Mucosa of descending colon (tissue), 3 donors: ENCODE measurements around the gene NEUROD1. TPM values are rescaled to one million over a fixed set of nuclear protein-coding genes. Genes with fewer than 3 reads are reported as not detected.
A peak's percentile ranks its signal among the peaks of the same experiment; 100 is the strongest.

Experiments used
- ATAC-seq: fragments of 200-7000 bp; cut with Tn5 transposase; one replicate; pipeline ENCODE4 v1.9.1; 2020; ENCODE audit warnings: mild to moderate bottlenecking, moderate library complexity
- DNase-seq, 3 donors: peaks; one replicate each; pipeline ENCODE4 v3.0.0-alpha.2; 2020
- H3K36me3 ChIP-seq: fragments of 200-600 bp; one replicate; pipeline ENCODE4 v1.8.0; 2021; ENCODE audit warnings: low read depth, mild to moderate bottlenecking
- H3K4me1 ChIP-seq: fragments of 200-600 bp; one replicate; pipeline ENCODE4 v1.8.0; 2021; ENCODE audit warnings: low read depth, mild to moderate bottlenecking
- H3K4me3 ChIP-seq: fragments of 200-600 bp; one replicate; pipeline ENCODE4 v1.8.0; 2021; ENCODE audit warnings: mild to moderate bottlenecking
- H3K9me3 ChIP-seq: fragments of 200-600 bp; one replicate; pipeline ENCODE4 v1.8.0; 2021; ENCODE audit warnings: mild to moderate bottlenecking
- intact Hi-C, 2 donors: fragments of 100-400 bp; cut with DNase I in 1 of 2; cut with micrococcal nuclease in 1 of 2; formaldehyde crosslinking; loops; one replicate each; pipeline versions ENCODE4 v1.11.0 to v1.11.1; 2022; cut with DNase I, micrococcal nuclease
- total RNA-seq, 3 donors: library from RNA; stranded (reverse); fragmentation: NEBNext Ultra II Directional in 2 of 3; extraction: Animal tissue kit (Norgen Biotek cat#: 25700) in 2 of 3; gene quantifications; one replicate each; pipeline versions ENCODE4 v1.2.1 to v1.2.4, GENCODE V29; 2021 to 2023
- TF ChIP-seq, protein P1 (sequence below): fragments of 200-600 bp; IDR thresholded peaks from one replicate; pipeline ENCODE4 v1.8.0; 2022; ENCODE audit warnings: antibody characterized with exemption, mild to moderate bottlenecking
- donor health status: DM: no; HTN: no; CAD: no; lungs with moderate emphysema.
- donor health status: DM: no; HTN: no; CAD: no.
- donor health status: DM: no; HTN: yes; CAD: no.

NEUROD1 gene
- total RNA-seq, 3 donors from 2014 or later: 0.51 to 2.5 (median 1.5) TPM

DNA sequence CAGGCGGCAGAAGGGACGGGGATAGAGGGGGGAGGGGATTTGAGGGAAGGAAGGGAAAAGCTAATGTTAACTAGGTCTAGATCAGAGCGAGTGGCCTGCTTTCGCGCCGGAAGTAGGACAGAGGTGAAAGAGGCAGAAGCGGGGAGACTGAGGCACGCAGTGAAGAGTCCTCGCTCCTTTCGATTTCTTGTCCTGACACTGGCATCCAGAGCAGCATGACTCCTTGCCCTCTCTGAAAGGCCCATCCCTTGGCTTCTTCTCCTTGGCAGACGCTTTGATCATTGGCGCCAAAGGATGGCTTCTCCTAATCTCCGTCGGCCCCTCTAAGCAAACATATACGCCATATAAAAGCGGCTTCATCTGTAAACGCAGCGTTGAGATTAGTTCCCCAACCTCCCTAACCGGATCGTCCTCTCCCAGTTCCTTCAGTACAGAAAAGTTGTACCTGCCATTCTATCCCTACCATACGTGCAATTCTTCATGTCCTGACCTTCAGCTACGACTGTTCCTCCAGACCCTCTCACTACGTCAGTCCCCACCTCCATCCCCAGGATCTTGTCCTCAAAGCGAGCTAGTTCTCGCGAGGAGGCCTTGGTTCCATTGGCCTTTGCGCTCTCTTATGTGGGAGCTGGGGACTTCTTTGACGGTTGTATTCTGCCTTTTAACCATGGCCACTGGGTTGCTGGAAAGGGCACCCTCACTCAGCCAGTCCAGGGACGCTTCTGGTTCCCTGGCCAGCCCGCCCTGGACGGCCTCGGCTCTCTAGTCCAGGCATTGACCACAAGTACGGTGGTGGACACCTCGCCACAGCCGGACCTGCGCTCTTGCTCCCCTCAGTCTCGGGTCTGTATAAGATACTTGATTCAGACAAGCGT is 857 bp upstream of the NEUROD1 start:
- H3K36me3 ChIP-seq: no peaks in the 10 kb centered on the region
- DNase-seq: no peak
- intact Hi-C loops: no loop called here
- H3K4me3 ChIP-seq: no peak overlapping the region
- TF ChIP-seq, protein P1, sequence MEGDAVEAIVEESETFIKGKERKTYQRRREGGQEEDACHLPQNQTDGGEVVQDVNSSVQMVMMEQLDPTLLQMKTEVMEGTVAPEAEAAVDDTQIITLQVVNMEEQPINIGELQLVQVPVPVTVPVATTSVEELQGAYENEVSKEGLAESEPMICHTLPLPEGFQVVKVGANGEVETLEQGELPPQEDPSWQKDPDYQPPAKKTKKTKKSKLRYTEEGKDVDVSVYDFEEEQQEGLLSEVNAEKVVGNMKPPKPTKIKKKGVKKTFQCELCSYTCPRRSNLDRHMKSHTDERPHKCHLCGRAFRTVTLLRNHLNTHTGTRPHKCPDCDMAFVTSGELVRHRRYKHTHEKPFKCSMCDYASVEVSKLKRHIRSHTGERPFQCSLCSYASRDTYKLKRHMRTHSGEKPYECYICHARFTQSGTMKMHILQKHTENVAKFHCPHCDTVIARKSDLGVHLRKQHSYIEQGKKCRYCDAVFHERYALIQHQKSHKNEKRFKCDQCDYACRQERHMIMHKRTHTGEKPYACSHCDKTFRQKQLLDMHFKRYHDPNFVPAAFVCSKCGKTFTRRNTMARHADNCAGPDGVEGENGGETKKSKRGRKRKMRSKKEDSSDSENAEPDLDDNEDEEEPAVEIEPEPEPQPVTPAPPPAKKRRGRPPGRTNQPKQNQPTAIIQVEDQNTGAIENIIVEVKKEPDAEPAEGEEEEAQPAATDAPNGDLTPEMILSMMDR: no peak
- no peak for ATAC-seq
- H3K4me1 ChIP-seq: peaks cover 8% of the 10 kb centered on the region
- no peaks in the 10 kb centered on the region for H3K9me3 ChIP-seq

DNA sequence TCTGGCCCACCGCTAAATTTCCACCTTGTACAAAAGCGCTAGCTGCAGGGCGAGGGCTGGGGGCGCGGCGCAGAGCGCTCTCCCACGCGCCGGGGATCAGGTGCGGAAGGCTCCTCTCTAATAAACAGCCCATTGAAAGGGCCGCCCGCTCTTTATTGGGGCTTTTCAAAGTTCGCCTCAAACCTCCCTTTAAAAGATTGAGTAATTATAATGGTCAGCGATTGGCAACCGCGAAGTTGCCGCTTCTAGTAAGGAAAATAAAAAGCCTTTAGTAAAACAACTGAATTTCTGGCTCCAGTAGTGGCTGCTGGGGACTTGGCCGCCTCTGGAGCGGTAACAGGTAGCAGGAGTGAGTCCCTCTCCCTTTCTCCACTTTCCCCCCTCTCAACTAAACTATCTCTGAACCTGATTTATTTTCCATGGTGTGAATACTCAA is 755 bp downstream of the NEUROD1 start:
- H3K4me3 ChIP-seq: no peak overlapping the region
- DNase-seq (no peak), ATAC-seq (no peak)
- intact Hi-C loops: no loop called here
- H3K36me3 ChIP-seq: no peaks in the 10 kb centered on the region
- H3K4me1 ChIP-seq: peaks cover 8% of the 10 kb centered on the region
- TF ChIP-seq, protein P1: no peak
- no peaks in the 10 kb centered on the region for H3K9me3 ChIP-seq

DNA sequence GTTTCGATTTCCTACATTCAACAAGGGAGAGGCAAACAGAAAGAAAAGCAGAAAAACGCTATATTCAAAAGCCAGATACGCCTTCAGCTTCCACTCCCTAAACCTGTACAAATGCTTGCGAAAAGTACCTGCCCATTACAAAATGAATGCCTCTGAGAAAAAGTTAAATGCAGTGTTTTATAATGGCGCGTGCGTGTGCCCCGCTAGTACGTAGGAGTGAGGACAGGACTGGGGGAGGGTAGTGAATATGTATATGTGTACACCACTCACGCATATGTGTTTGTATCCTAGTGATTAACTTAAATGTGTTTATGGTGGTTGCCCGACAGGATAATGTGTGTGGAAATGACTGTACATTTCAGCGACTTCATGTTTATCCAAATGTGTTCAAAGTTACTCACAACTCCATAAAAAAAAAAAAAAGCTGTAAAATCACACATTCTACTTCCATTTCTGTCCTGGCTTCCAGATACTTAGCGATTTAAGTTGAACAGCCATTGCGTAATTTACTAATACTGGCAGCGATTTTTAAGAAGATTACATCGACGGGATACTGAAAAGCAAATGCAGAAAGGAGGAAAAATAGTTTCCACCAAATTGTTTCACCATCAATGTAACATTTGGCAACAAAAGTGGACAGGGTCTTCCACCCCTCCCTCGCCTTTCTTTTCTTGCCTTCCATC is 1.3 kb downstream of the NEUROD1 start:
- peaks cover 8% of the 10 kb centered on the region for H3K4me1 ChIP-seq
- intact Hi-C loops: no loop called here
- H3K36me3 ChIP-seq: no peaks in the 10 kb centered on the region
- no peak for DNase-seq
- no peak overlapping the region for H3K4me3 ChIP-seq
- no peak for ATAC-seq
- TF ChIP-seq, protein P1: no peak
- no peaks in the 10 kb centered on the region for H3K9me3 ChIP-seq

DNA sequence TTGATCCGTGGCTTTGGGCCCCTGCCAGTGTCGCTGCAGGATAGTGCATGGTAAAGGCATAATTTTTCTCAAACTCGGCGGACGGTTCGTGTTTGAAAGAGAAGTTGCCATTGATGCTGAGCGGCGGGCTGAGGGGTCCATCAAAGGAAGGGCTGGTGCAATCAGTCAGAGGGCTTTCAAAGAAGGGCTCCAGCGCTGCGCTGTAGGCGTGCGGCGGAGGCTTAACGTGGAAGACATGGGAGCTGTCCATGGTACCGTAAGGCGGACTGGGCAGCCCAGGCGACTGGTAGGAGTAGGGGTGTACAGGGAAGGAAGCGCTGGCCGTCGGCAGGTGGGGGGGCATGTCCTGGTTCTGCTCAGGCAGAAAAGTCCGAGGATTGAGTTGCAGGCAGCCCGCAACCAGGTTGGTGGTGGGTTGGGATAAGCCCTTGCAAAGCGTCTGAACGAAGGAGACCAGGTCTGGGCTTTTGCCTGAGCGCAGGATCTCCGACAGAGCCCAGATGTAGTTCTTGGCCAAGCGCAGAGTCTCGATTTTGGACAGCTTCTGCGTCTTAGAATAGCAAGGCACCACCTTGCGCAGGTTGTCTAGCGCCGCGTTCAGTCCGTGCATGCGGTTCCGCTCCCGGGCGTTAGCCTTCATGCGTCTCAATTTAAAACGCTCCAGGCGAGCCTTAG is 2.3 kb downstream of the NEUROD1 start:
- DNase-seq (peak in 2 of 3 donors; percentile 58 to 79), ATAC-seq (peak; percentile 54)
- TF ChIP-seq, protein P1: no peak
- H3K9me3 ChIP-seq: no peaks in the 10 kb centered on the region
- no peaks in the 10 kb centered on the region for H3K36me3 ChIP-seq
- H3K4me1 ChIP-seq: peaks cover 6% of the 10 kb centered on the region
- no peak overlapping the region for H3K4me3 ChIP-seq
- intact Hi-C loops: no loop called here

DNA sequence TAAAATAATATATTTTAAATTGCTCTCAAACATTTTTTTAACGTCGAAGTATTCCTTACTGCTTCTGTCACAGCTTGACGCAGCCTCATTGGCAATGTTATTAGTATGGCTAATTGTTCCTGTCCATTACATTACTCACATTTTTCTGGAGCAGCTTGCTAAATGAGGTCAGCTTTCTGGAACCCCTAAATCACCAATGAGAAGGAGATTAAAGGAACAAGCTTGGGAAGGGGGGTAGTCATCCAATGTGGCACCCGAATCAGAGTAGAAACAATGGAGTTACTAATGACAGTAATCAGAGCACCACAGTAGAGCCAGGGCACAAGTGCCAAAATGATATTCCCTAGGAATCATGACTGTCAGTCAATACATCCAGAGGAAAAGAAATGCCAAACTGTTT is 5.1 kb downstream of the NEUROD1 start:
- intact Hi-C loops: no loop called here
- TF ChIP-seq, protein P1: no peak
- H3K36me3 ChIP-seq: no peaks in the 10 kb centered on the region
- H3K4me3 ChIP-seq: no peak overlapping the region
- ATAC-seq (no peak), DNase-seq (no peak)
- H3K4me1 ChIP-seq: no peaks in the 10 kb centered on the region
- no peaks in the 10 kb centered on the region for H3K9me3 ChIP-seq
